ENCODE data around the gene CARD14.

Gene CARD14

DNA sequence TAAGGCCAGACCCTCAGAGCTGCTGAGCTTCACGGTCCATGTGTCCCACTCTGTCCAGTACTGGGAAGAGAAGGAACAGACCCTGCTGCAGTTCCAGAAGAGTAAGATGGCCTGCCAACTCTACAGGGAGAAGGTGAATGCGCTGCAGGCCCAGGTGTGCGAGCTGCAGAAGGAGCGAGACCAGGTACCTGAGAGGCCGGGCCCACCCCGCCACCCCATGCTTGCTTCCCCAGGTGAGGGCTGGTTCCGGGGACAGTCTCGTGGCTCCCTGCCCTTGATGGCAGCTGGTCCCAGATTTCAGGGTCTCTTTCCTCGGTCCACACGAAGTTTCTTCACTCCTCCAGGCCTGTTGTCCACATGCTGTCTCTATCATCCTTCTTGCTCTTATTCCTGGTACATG, 20.9 kb downstream of the CARD14 start:
- no peak overlapping the region for H3K4me3 ChIP-seq (ENCODE audit: low read depth, low read length)
- no peak for DNase-seq (ENCODE audit: low read depth)
- TF ChIP-seq MYC (IDR thresholded peaks at IDR 0.05; ENCODE audit: low read depth, low read length), result no peak
- TF ChIP-seq, protein P1, sequence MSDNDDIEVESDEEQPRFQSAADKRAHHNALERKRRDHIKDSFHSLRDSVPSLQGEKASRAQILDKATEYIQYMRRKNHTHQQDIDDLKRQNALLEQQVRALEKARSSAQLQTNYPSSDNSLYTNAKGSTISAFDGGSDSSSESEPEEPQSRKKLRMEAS (IDR thresholded peaks at IDR 0.05; ENCODE audit: low read depth, low read length), result no peak
- no peak for TF ChIP-seq CTCF (IDR thresholded peaks at IDR 0.05; ENCODE audit: low read depth, low read length)

GRCh38 chr17:80191192-80191591, 21.4 kb downstream of the CARD14 start:
- TF ChIP-seq MYC (IDR thresholded peaks at IDR 0.05; ENCODE audit: low read depth, low read length), result no peak
- no peak for TF ChIP-seq POLR2A (IDR thresholded peaks at IDR 0.05; ENCODE audit: extremely low read depth, insufficient read length)
- TF ChIP-seq, protein P1 (IDR thresholded peaks at IDR 0.05; ENCODE audit: low read depth, low read length), result no peak
- TF ChIP-seq CTCF (IDR thresholded peaks at IDR 0.05; ENCODE audit: low read depth, low read length), result no peak
- H3K4me3 ChIP-seq (ENCODE audit: low read depth, low read length), result no peak overlapping the region
- DNase-seq (ENCODE audit: low read depth), result no peak

DNA sequence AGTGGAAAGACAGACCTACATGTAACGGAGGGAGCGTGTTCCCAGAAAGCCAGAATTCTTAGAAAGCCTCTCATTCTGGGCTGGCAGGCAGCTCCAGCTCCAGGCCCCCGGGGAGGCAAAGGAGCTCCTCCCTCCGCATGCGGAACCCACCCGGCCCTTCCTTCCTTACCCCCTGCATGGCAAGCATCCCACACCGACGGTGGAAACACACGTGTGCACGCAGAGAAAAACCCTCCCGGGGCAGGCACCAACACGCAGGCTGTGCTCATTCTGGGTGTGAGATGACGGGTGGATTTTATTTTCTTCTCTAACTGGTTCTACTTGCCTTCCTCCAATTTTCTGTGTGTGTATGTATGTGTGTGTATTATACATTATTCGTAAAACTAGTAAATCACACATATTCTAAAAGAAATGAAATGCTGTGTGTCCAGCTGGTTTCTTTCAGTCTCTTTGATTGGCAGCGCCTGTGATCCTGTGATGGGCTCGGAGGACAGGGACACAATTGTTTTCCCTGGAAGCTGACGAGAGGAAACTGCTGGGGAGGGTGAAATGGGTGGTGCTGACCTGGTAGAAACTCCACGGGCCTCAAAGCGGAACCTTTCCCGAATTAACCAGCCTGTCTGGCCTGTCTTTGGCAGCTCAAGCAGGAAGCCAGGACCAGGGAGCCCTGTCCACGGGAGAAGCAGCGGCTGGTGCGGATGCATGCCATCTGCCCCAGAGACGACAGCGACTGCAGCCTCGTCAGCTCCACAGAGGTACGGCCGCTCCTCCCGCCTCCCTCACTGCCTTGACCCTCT, 22.2 kb downstream of the CARD14 start:
- no peak overlapping the region for H3K4me3 ChIP-seq (ENCODE audit: low read depth, low read length)
- no peak for DNase-seq (ENCODE audit: low read depth)
- TF ChIP-seq MYC (IDR thresholded peaks at IDR 0.05; ENCODE audit: low read depth, low read length) (no peak), POLR2A (IDR thresholded peaks at IDR 0.05; ENCODE audit: extremely low read depth, insufficient read length) (no peak), CTCF (IDR thresholded peaks at IDR 0.05; ENCODE audit: low read depth, low read length) (no peak)
- TF ChIP-seq, protein P1 (IDR thresholded peaks at IDR 0.05; ENCODE audit: low read depth, low read length), result no peak

GRCh38 chr17:80195141-80195540, 25.3 kb downstream of the CARD14 start:
- no peak overlapping the region for H3K4me3 ChIP-seq (ENCODE audit: low read depth, low read length)
- TF ChIP-seq MYC (IDR thresholded peaks at IDR 0.05; ENCODE audit: low read depth, low read length) (no peak), CTCF (IDR thresholded peaks at IDR 0.05; ENCODE audit: low read depth, low read length) (no peak), POLR2A (IDR thresholded peaks at IDR 0.05; ENCODE audit: extremely low read depth, insufficient read length) (no peak)
- TF ChIP-seq, protein P1 (IDR thresholded peaks at IDR 0.05; ENCODE audit: low read depth, low read length), result no peak
- DNase-seq (ENCODE audit: low read depth), result no peak

- H3K4me3 ChIP-seq (ENCODE audit: low read depth, low read length), result no peak overlapping the region
- peak; percentile 40 for DNase-seq (ENCODE audit: low read depth)
- TF ChIP-seq, protein P1 (IDR thresholded peaks at IDR 0.05; ENCODE audit: low read depth, low read length), result no peak
- peak; percentile 87 for TF ChIP-seq CTCF (IDR thresholded peaks at IDR 0.05; ENCODE audit: low read depth, low read length)
Measured at GRCh38 chr17:80195671-80196529, 26.1 kb downstream of the CARD14 start.

Data from NB4 (cell line).